HG03354 (cell line): ENCODE data around the gene DNAJC27.

Experiments used
- ATAC-seq: cut with Tn5 transposase; IDR thresholded peaks from one replicate; pipeline ENCODE4 v1.9.1; 2021; ENCODE audit warnings: mild to moderate bottlenecking; ENCODE audit not compliant: unreplicated experiment, poor library complexity, severe bottlenecking

DNAJC27 gene

DNA sequence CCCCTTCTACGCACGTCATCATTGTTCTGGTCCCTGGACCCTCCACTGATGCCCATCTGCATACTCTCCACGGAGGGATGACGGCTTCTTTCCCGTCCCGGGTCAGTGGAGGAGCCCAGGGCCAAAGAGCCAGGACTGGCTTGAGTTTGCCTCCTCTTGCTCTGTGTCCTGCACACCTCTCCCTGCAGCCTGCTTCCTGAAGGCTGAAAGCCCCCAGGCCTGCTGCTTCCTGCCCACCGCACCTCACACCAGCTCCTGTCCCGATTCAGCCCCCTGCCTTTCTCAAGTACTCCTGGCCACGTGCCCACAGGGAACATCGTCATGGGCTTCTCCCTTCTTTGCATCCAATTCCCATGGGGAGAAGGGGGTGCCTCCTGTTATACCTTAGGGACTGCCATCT, 58.8 kb downstream of the DNAJC27 start:
- no peak for ATAC-seq

DNA sequence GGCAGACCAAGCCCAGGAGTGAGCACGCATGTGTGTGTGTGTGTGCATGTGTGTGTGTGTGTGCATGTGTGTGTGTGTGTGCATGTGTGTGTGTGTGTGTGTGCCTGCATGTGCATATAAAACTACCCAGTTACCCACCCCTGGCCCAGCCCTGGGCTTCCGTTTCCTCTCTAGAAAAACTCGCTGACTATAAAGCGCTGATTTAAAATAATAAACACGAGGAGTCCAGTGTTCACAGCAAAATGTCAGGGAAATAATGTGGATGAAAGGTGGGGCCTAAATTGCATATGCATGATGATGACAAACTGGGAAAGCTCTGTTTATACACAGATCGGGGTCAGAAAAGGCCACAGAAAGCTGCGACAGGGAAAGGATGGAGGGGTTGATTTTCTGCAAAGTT, 59.2 kb downstream of the DNAJC27 start:
- no peak for ATAC-seq

DNA sequence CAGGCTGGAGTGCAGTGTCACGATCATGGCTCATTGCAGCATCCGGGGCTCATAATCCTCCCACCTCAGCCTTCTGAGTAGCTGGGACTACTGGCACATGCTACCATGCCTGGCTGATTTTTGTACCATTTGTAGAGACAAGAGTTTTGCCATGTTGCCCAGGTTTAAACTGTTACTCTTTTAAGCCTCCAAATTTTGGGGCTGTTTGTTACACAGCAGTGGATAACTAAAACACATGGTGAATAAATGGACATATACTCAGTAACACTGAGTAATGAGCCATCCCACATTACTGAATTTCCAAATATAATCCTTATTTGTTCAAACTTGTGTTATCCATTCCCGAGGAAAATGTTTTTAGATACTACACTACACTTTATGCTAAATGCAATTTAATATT, 61.5 kb downstream of the DNAJC27 start:
- ATAC-seq = no peak

GRCh38 chr2:24909555-24910177, 62.1 kb downstream of the DNAJC27 start:
- no peak for ATAC-seq

GRCh38 chr2:24908461-24908901, 63.3 kb downstream of the DNAJC27 start:
- no peak for ATAC-seq

DNA sequence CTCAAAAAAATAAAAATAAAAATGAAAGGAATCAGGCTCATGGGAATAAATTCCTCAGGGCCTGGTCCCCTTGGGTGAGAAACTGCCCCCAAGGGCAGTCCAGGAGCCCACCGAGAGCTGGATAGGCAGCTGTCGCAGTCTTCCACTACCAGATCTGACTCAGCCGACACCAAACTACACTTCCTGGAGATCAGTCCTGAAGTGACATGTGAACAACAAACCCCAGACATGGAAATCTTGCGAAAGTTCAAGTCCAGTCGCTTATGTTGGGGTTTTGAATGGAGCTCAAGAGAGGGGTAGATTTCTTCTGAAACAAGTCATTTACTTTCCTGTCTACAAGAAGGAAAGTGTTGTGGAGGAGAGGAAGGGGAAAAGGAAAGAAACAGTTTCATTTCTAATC, 64.6 kb downstream of the DNAJC27 start:
- no peak for ATAC-seq

DNA sequence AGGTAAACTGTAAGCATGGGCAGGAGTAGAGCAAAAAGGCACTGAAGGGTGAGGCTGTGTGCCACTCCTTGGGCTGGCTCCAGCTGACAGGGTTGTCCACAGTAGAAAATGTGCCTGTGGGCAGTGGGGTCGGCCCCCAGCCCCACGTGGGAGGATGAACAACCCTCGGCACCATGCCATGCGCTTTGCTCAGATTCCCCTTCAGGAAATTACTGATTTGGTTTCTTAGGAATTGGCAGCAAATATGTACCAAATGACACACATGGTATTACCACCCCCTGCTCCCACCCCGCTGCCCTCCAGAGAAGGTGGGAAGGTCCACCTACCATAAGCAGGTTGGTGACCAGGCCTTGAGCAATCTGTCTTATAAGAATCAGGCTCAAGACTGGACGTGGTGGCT, 65.3 kb downstream of the DNAJC27 start:
- no peak for ATAC-seq

- no peak for ATAC-seq
These were observed 68.3 kb downstream of the DNAJC27 start for GRCh38 chr2:24903161-24904103.

DNA sequence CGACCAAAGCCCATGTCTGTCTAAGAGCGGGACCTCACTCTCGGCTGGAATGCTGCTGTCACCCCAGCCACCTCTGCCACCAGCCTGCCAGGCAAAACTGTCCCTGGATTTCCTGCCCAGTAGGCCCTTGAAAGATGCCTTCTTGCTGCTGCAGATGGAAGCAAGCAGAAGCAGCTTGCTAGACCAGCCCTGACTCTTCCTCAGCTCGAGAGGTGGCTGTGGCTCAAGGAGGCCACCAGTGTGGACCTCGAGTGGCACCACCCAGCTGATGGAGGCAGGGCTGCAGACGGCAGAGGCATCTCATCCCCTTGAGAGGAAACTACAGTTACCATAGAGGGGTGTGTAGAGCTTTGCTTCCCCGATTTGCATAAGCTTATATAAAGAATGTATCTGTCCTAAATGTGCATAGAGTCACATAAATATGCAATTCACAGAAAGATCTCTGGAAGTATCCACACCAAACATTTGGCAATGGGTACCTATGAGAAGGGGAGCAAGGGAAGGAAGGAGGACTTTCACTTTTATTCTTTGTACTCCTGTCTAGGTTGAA, 72.3 kb downstream of the DNAJC27 start:
- no peak for ATAC-seq

GRCh38 chr2:24898122-24899109, 73.3 kb downstream of the DNAJC27 start:
- ATAC-seq = no peak

GRCh38 chr2:24894750-24895149, 77.0 kb downstream of the DNAJC27 start:
- ATAC-seq = no peak

GRCh38 chr2:24893934-24894333, 77.8 kb downstream of the DNAJC27 start:
- ATAC-seq = no peak
